Mucosa of descending colon (tissue), 3 donors: ENCODE measurements around the gene MARS1. TPM values are rescaled to one million over a fixed set of nuclear protein-coding genes. Genes with fewer than 3 reads are reported as not detected.
"Not testable (repeated sequence)": the region's sequence is repeated elsewhere in the genome, so short reads cannot be mapped to it uniquely, and the experiment has no call there.

Source experiments
- ATAC-seq: fragments of 200-7000 bp; cut with Tn5 transposase; one replicate; pipeline ENCODE4 v1.9.1; 2020; ENCODE audit warnings: mild to moderate bottlenecking, moderate library complexity
- DNase-seq, 3 donors: peaks; one replicate each; pipeline ENCODE4 v3.0.0-alpha.2; 2020
- H3K36me3 ChIP-seq: fragments of 200-600 bp; one replicate; pipeline ENCODE4 v1.8.0; 2021; ENCODE audit warnings: low read depth, mild to moderate bottlenecking
- H3K4me1 ChIP-seq: fragments of 200-600 bp; one replicate; pipeline ENCODE4 v1.8.0; 2021; ENCODE audit warnings: low read depth, mild to moderate bottlenecking
- H3K4me3 ChIP-seq: fragments of 200-600 bp; one replicate; pipeline ENCODE4 v1.8.0; 2021; ENCODE audit warnings: mild to moderate bottlenecking
- H3K9me3 ChIP-seq: fragments of 200-600 bp; one replicate; pipeline ENCODE4 v1.8.0; 2021; ENCODE audit warnings: mild to moderate bottlenecking
- intact Hi-C, 2 donors: fragments of 100-400 bp; cut with DNase I in 1 of 2; cut with micrococcal nuclease in 1 of 2; formaldehyde crosslinking; loops; one replicate each; pipeline versions ENCODE4 v1.11.0 to v1.11.1; 2022; cut with DNase I, micrococcal nuclease
- total RNA-seq, 3 donors: library from RNA; stranded (reverse); fragmentation: NEBNext Ultra II Directional in 2 of 3; extraction: Animal tissue kit (Norgen Biotek cat#: 25700) in 2 of 3; gene quantifications; one replicate each; pipeline versions ENCODE4 v1.2.1 to v1.2.4, GENCODE V29; 2021 to 2023
- TF ChIP-seq, protein P1 (sequence below): fragments of 200-600 bp; IDR thresholded peaks from one replicate; pipeline ENCODE4 v1.8.0; 2022; ENCODE audit warnings: antibody characterized with exemption, mild to moderate bottlenecking
- donor health status: DM: no; HTN: no; CAD: no; lungs with moderate emphysema.
- donor health status: DM: no; HTN: no; CAD: no.
- donor health status: DM: no; HTN: yes; CAD: no.

MARS1 gene
- total RNA-seq, 3 donors from 2014 or later: 63.7 to 117 (median 94.7) TPM

DNA sequence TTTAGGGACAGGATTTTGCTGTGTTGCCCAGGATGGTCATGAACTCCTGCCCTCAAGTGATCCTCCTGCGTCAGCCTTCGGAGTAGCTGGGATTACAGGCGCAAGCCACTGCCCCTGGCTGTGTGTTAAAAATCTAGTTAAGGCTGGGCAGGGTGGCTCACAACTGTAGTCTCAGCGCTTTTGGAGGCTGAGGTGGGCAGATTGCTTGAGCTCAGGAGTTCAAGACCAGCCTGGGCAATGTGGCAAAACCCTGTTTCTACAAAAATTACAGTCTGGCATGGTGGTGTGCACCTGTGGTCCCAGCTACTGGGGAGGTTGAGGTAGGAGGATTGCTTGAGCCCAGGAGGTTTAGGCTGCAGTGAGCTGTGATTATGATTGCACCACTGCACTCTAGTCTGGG lies 23.3 kb downstream of the MARS1 start:
- intact Hi-C loops: no loop called here
- peaks cover 8% of the 10 kb centered on the region for H3K36me3 ChIP-seq
- DNase-seq (no peak), ATAC-seq (no peak)
- no peaks in the 10 kb centered on the region for H3K4me1 ChIP-seq
- H3K4me3 ChIP-seq: no peak overlapping the region
- no peaks in the 10 kb centered on the region for H3K9me3 ChIP-seq
- TF ChIP-seq, protein P1, sequence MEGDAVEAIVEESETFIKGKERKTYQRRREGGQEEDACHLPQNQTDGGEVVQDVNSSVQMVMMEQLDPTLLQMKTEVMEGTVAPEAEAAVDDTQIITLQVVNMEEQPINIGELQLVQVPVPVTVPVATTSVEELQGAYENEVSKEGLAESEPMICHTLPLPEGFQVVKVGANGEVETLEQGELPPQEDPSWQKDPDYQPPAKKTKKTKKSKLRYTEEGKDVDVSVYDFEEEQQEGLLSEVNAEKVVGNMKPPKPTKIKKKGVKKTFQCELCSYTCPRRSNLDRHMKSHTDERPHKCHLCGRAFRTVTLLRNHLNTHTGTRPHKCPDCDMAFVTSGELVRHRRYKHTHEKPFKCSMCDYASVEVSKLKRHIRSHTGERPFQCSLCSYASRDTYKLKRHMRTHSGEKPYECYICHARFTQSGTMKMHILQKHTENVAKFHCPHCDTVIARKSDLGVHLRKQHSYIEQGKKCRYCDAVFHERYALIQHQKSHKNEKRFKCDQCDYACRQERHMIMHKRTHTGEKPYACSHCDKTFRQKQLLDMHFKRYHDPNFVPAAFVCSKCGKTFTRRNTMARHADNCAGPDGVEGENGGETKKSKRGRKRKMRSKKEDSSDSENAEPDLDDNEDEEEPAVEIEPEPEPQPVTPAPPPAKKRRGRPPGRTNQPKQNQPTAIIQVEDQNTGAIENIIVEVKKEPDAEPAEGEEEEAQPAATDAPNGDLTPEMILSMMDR: no peak

DNA sequence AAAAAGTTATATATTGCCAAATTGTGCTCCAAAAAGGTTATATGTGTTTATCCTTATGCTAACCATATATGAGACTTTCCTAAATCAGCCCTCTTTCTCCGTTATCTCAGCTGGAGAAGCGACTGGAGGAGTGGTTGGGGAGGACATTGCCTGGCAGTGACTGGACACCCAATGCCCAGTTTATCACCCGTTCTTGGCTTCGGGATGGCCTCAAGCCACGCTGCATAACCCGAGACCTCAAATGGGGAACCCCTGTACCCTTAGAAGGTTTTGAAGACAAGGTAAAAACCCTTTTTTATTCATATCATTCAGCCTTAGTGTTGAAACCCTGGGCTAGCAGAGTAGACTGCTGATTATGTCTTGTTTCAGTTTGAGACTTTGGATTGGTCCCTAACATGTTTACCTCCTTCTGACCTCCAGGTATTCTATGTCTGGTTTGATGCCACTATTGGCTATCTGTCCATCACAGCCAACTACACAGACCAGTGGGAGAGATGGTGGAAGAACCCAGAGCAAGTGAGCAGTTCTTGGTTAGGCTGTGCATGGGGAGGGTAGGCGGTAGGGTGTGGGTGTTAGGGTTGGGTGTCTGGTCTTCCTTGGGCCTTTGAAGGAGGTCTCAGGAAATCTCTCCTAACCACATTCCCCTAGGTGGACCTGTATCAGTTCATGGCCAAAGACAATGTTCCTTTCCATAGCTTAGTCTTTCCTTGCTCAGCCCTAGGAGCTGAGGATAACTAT lies 23.9 kb downstream of the MARS1 start:
- DNase-seq (no peak), ATAC-seq (no peak)
- no peak overlapping the region for H3K4me3 ChIP-seq
- H3K9me3 ChIP-seq: no peaks in the 10 kb centered on the region
- intact Hi-C loops: no loop called here
- TF ChIP-seq, protein P1: no peak
- H3K4me1 ChIP-seq: no peaks in the 10 kb centered on the region
- peaks cover 8% of the 10 kb centered on the region for H3K36me3 ChIP-seq

DNA sequence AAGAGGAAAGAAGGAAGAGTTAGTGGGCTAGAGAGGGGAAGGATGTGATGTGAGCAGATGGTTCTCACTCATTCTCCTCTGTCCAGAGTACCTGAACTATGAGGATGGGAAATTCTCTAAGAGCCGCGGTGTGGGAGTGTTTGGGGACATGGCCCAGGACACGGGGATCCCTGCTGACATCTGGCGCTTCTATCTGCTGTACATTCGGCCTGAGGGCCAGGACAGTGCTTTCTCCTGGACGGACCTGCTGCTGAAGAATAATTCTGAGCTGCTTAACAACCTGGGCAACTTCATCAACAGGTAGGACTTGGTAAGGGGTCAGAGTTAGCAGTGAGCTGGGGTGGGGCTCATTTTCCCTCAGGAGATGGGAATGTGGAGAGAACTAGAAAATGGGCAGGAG lies 24.8 kb downstream of the MARS1 start:
- TF ChIP-seq, protein P1: no peak
- no peak overlapping the region for H3K4me3 ChIP-seq
- H3K4me1 ChIP-seq: peaks cover 2% of the 10 kb centered on the region
- DNase-seq (no peak), ATAC-seq (no peak)
- intact Hi-C loops: no loop called here
- peaks cover 8% of the 10 kb centered on the region for H3K36me3 ChIP-seq
- H3K9me3 ChIP-seq: no peaks in the 10 kb centered on the region

DNA sequence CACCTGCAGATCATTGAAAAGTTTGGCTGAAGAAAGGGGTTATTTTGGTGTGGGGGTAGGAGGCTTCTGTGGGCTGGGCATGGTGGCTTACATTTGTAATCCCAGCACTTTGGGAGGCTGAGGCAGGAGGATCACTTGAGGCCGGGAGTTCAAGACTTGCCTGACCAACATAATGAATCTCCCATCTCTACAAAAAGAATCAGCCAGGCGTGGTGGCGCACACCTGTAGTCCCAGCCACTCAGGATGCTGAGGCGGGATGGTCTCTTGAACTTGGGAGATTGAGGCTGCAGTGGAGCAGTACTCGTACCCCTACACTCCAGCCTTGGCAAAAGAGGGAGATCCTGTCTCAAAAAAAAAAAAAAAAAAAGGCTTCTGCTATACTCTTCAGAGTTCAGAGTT lies 25.4 kb downstream of the MARS1 start:
- intact Hi-C loops: no loop called here
- DNase-seq (no peak), ATAC-seq (no peak)
- Histone ChIP-seq H3K36me3 (peaks cover 8% of the 10 kb centered on the region), H3K4me3 (no peak overlapping the region), H3K9me3 (no peaks in the 10 kb centered on the region), H3K4me1 (peaks cover 8% of the 10 kb centered on the region)
- TF ChIP-seq, protein P1: no peak

DNA sequence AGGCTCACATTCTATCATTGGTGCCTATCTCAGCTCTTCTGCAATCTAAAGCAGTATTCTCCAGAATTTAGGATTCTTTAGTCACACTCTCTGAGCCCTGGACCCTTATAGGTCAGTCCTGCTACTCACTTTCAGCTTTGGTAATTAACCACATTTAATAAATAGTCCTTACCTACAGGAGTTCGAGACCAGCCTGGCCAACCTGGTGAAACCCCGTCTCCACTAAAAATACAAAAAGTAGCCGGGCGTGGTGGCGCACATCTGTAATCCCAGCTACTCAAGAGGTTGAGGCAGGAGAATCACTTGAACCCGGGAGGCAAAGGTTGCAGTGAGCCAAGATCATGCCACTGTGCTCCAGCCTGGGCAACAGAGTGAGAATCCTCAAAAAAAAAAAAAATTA lies 25.8 kb downstream of the MARS1 start:
- H3K36me3 ChIP-seq, DNase-seq, H3K4me3 ChIP-seq, H3K9me3 ChIP-seq, intact Hi-C loops, ATAC-seq: not testable (repeated sequence)
- peaks cover 13% of the 10 kb centered on the region for H3K4me1 ChIP-seq

DNA sequence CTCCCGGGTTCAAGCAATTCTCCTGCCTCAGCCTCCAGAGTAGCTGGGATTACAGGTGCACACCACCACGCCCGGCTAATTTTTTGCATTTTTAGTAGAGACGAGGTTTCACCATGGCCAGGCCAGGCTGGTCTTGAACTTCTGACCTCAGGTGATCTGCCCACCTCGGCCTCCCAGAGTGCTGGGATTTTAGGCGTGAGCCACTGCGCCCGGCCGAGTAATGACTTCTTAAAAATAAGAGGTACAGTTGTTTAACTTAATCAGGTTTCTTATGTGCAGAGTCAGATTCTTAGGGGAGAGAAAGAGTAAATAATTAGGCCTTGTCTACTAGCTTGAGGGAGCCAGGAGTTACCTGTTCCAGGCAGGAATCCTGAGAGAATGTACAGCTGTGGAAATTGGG lies 26.4 kb downstream of the MARS1 start:
- H3K4me3 ChIP-seq, DNase-seq, ATAC-seq, H3K9me3 ChIP-seq, H3K36me3 ChIP-seq, intact Hi-C loops: not testable (repeated sequence)
- H3K4me1 ChIP-seq: peaks cover 18% of the 10 kb centered on the region
